Measurements from ENCODE around the gene SGMS1. TPM values are rescaled to one million over a fixed set of nuclear protein-coding genes. Genes with fewer than 3 reads are reported as not detected.

The SGMS1 gene
- total and polyA plus RNA-seq, 12 donors: 7.3 to 24.3 (median 17.1) TPM

DNA sequence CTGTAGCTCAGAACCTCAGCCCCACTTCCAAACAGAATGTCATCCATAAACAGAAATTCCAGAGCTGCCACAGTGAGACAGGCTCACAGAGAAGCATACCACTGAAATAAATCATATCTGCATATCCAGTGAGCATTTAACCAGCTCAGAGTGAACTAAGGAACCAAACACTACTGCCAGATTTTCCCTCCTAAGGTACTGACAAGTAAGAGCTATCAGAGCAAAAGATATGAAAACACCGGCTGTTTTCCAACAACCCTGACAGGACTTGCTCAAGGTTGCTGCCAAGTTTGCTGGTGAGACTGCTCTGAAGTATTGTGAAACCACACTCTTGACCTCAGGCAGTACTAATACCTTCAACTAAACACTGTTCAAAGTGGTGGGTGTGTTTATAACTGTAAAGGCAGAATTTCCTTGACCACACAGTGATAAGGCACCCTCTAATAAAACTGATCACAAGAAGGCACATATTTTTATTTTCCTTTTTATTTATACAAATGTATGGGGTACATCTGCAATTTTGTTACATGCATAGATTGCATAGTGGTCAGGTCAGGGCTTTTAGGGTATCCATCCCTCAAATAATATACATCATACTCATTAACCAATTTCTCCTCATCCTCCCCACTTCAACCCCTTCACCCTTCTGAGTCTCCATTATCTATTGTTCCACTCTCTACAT lies 18.3 kb downstream of the SGMS1 start:
- peaks cover 0 to 84% (median 72%) of the 10 kb centered on the region in 9 donors for H3K4me1 ChIP-seq
- peak; percentile 70 to 96 (median 78) for ATAC-seq
- peak overlapping the region in 9 of 10 donors; percentile 42 to 81 (median 59) for H3K27ac ChIP-seq
- peak overlapping the region in 5 of 10 donors; percentile 2 to 40 (median 11) for H3K4me3 ChIP-seq
- TF ChIP-seq CTCF (IDR thresholded peaks at IDR 0.05): no peak
- peak in 1 of 2 donors; percentile 43 for DNase-seq
- WGBS, 2 donors: 18 to 21% methylated on average over 1 of the region's 1 CpG
- intact Hi-C loops (cut with DNase I): loop anchor here in 1 of 10 donors (10.0 kb wide), 1 partner anchor 51 kb away; no protein-coding TSS in a partner anchor
- H3K27me3 ChIP-seq: no peaks in the 10 kb centered on the region
- H3K9me3 ChIP-seq: no peaks in the 10 kb centered on the region
- H3K36me3 ChIP-seq: no peaks in the 10 kb centered on the region

DNA sequence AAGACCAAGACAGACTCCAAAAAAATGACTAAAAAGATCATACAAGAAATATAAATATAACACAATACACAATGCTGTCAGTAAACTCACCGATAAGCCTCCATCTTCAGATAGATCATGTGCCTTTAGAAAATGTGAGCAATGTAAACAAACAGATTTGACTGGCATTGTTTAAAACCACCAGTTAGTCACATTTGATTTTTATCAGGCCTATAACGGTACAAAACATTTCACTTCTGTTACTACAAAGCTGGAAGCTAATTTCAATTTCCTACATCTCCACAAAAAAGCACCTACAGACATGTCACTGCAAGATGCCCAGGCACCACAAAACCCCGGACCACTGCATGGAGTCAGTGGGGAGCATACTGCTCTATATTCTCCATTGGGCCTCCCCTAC lies 18.9 kb downstream of the SGMS1 start:
- Histone ChIP-seq H3K27me3 (no peaks in the 10 kb centered on the region), H3K27ac (peak overlapping the region; percentile 42 to 81 (median 58)), H3K4me1 (peaks cover 0 to 86% (median 72%) of the 10 kb centered on the region in 9 donors), H3K4me3 (peak overlapping the region in 5 of 10 donors; percentile 2 to 40 (median 11)), H3K9me3 (no peaks in the 10 kb centered on the region), H3K36me3 (no peaks in the 10 kb centered on the region)
- TF ChIP-seq CTCF (IDR thresholded peaks at IDR 0.05): no peak
- ATAC-seq (peak in 1 of 8 donors; percentile 2), DNase-seq (no peak)
- WGBS, 2 donors: 23 to 29% methylated on average over 3 of the region's 3 CpGs
- intact Hi-C loops (cut with DNase I): loop anchor here in 1 of 10 donors (10.0 kb wide), 1 partner anchor 50 kb away; no protein-coding TSS in a partner anchor

- H3K9me3 ChIP-seq: no peaks in the 10 kb centered on the region
- no peaks in the 10 kb centered on the region for H3K36me3 ChIP-seq
- H3K4me3 ChIP-seq: peak overlapping the region in 5 of 10 donors; percentile 8 to 40 (median 15)
- 32 to 33% methylated on average over 8 of the region's 8 CpGs for WGBS, 2 donors
- H3K27ac ChIP-seq: peak overlapping the region; percentile 42 to 81 (median 58)
- H3K27me3 ChIP-seq: no peaks in the 10 kb centered on the region
- TF ChIP-seq CTCF (IDR thresholded peaks at IDR 0.05): no peak
- DNase-seq (no peak), ATAC-seq (peak in 7 of 8 donors; percentile 9 to 55 (median 49))
- intact Hi-C loops (cut with DNase I): loop anchor here in 1 of 10 donors (10.0 kb wide), 1 partner anchor 49 kb away; no protein-coding TSS in a partner anchor
- H3K4me1 ChIP-seq: peaks cover 0 to 90% (median 75%) of the 10 kb centered on the region in 9 donors
Observed at GRCh38 chr10:50604049-50604640, 19.6 kb downstream of the SGMS1 start.

GRCh38 chr10:50603151-50603850 lies 20.5 kb downstream of the SGMS1 start:
- no peak for TF ChIP-seq CTCF (IDR thresholded peaks at IDR 0.05)
- H3K27me3 ChIP-seq: no peaks in the 10 kb centered on the region
- ATAC-seq (peak in 1 of 8 donors; percentile 29), DNase-seq (no peak)
- H3K36me3 ChIP-seq: no peaks in the 10 kb centered on the region
- H3K27ac ChIP-seq: peak overlapping the region in 7 of 10 donors; percentile 46 to 81 (median 67)
- H3K4me1 ChIP-seq: peaks cover 0 to 95% (median 82%) of the 10 kb centered on the region in 9 donors
- intact Hi-C loops (cut with DNase I): loop anchor here in 1 of 10 donors (10.0 kb wide), 1 partner anchor 48 kb away; no protein-coding TSS in a partner anchor
- no peaks in the 10 kb centered on the region for H3K9me3 ChIP-seq
- H3K4me3 ChIP-seq: peak overlapping the region in 2 of 10 donors; percentile 11 to 40
- WGBS, 2 donors: 61 to 72% methylated on average over 6 of the region's 6 CpGs

Data from heart right ventricle (tissue), 16 donors.